HEK293 (cell line): Measurements from ENCODE around the gene PFAS.

ENCODE experiments used
- CTCF ChIA-PET: fragments of 350-600 bp; formaldehyde crosslinking; extraction: SDS; loops from one replicate; lab custom pipeline; 2021; ENCODE audit warnings: antibody characterized with exemption; lab: Yijun Ruan, JAX
- POLR2A ChIA-PET: fragments of 300-600 bp; formaldehyde crosslinking; extraction: SDS; loops from one replicate; lab custom pipeline; 2020; ENCODE audit warnings: antibody characterized with exemption, inconsistent platforms; lab: Yijun Ruan, JAX
- H3K27ac ChIP-seq: fragments of 200-500 bp; sonication (Bioruptor generic); 2 replicates; pipeline ENCODE4 v1.5.1; 2014; ENCODE audit warnings: low read depth, low read length, control low read depth, inconsistent platforms; ENCODE audit errors: extremely low read depth
- H3K36me3 ChIP-seq, 2 experiments: fragments of 200-500 bp in 1 of 2; sonication (Bioruptor generic) in 1 of 2; 1 replicate in 1 of 2; 2 replicates in 1 of 2; pipeline ENCODE4 v1.5.1; 2014 to 2017; ENCODE audit warnings: inconsistent platforms in 2 of 2, low read length in 2 of 2; ENCODE audit not compliant: control insufficient read depth in 2 of 2, insufficient read depth in 1 of 2
- H3K4me1 ChIP-seq: fragments of 200-500 bp; sonication (Bioruptor generic); 2 replicates; pipeline ENCODE4 v1.5.1; 2014; ENCODE audit warnings: mild to moderate bottlenecking, low read length, inconsistent platforms; ENCODE audit not compliant: control insufficient read depth, insufficient read depth
- H3K4me3 ChIP-seq: 2 replicates; pipeline ENCODE4 v1.5.1; 2011; ENCODE audit warnings: low read depth, mild to moderate bottlenecking, control low read depth, low read length, moderate library complexity
- H3K9me3 ChIP-seq: fragments of 200-500 bp; sonication (Bioruptor generic); 2 replicates; pipeline ENCODE4 v1.5.1; 2014; ENCODE audit warnings: low read depth, low read length, inconsistent platforms; ENCODE audit not compliant: control insufficient read depth, insufficient read depth
- BCL6B ChIP-seq: fragments of 450-650 bp; formaldehyde crosslinking; IDR thresholded peaks from 2 replicates; pipeline ENCODE4 v1.5.1; 2017; ENCODE audit warnings: missing biosample characterization, missing genetic modification characterization
- PATZ1 ChIP-seq: fragments of 450-650 bp; formaldehyde crosslinking; IDR thresholded peaks from 2 replicates; pipeline ENCODE4 v1.5.1; 2016; ENCODE audit warnings: missing biosample characterization, missing genetic modification characterization
- PRDM4 ChIP-seq: fragments of 450-650 bp; formaldehyde crosslinking; IDR thresholded peaks from 2 replicates; pipeline ENCODE4 v1.5.1; 2017; ENCODE audit warnings: missing biosample characterization, missing genetic modification characterization
- SCRT1 ChIP-seq: fragments of 450-650 bp; formaldehyde crosslinking; IDR thresholded peaks from 2 replicates; pipeline ENCODE4 v1.5.1; 2016; ENCODE audit warnings: missing biosample characterization, missing genetic modification characterization, borderline replicate concordance
- SP2 ChIP-seq: fragments of 450-650 bp; formaldehyde crosslinking; IDR thresholded peaks from 2 replicates; pipeline ENCODE4 v1.5.1; 2016; ENCODE audit warnings: missing biosample characterization, missing genetic modification characterization
- YY2 ChIP-seq: fragments of 450-650 bp; formaldehyde crosslinking; IDR thresholded peaks from 2 replicates; pipeline ENCODE4 v1.5.1; 2016; ENCODE audit warnings: missing biosample characterization, missing genetic modification characterization
- ZFP37 ChIP-seq: fragments of 450-650 bp; formaldehyde crosslinking; IDR thresholded peaks from 2 replicates; pipeline ENCODE4 v1.5.1; 2016; ENCODE audit warnings: missing biosample characterization, missing genetic modification characterization
- ZNF121 ChIP-seq: fragments of 450-650 bp; formaldehyde crosslinking; IDR thresholded peaks from 2 replicates; pipeline ENCODE4 v1.5.1; 2016; ENCODE audit warnings: missing biosample characterization, missing genetic modification characterization
- ZNF155 ChIP-seq: fragments of 450-650 bp; formaldehyde crosslinking; IDR thresholded peaks from 2 replicates; pipeline ENCODE4 v1.5.1; 2016; ENCODE audit warnings: missing biosample characterization, missing genetic modification characterization
- ZNF175 ChIP-seq: fragments of 450-650 bp; formaldehyde crosslinking; IDR thresholded peaks from 2 replicates; pipeline ENCODE4 v1.5.1; 2016; ENCODE audit warnings: missing biosample characterization, missing genetic modification characterization
- ZNF184 ChIP-seq: fragments of 450-650 bp; IDR thresholded peaks from 2 replicates; pipeline ENCODE4 v1.5.1; 2018; ENCODE audit warnings: missing biosample characterization, mild to moderate bottlenecking, missing genetic modification characterization
- ZNF211 ChIP-seq: fragments of 450-650 bp; formaldehyde crosslinking; IDR thresholded peaks from 2 replicates; pipeline ENCODE4 v1.5.1; 2016; ENCODE audit warnings: low read depth, missing biosample characterization, missing genetic modification characterization
- ZNF280C ChIP-seq: fragments of 450-650 bp; formaldehyde crosslinking; IDR thresholded peaks from 2 replicates; pipeline ENCODE4 v1.5.1; 2016; ENCODE audit warnings: missing biosample characterization, missing genetic modification characterization
- ZNF280D ChIP-seq: fragments of 450-650 bp; formaldehyde crosslinking; IDR thresholded peaks from 2 replicates; pipeline ENCODE4 v1.5.1; 2016; ENCODE audit warnings: missing biosample characterization, missing genetic modification characterization
- ZNF324 ChIP-seq: fragments of 450-650 bp; formaldehyde crosslinking; IDR thresholded peaks from 2 replicates; pipeline ENCODE4 v1.5.1; 2016; ENCODE audit warnings: missing biosample characterization, missing genetic modification characterization
- ZNF404 ChIP-seq: fragments of 450-650 bp; formaldehyde crosslinking; IDR thresholded peaks from 2 replicates; pipeline ENCODE4 v1.5.1; 2017; ENCODE audit warnings: missing biosample characterization, missing genetic modification characterization
- ZNF521 ChIP-seq: fragments of 450-650 bp; formaldehyde crosslinking; IDR thresholded peaks from 2 replicates; pipeline ENCODE4 v1.5.1; 2017; ENCODE audit warnings: missing biosample characterization, mild to moderate bottlenecking, missing genetic modification characterization
- ZNF555 ChIP-seq: fragments of 450-650 bp; formaldehyde crosslinking; conservative IDR thresholded peaks from 2 replicates; pipeline ENCODE4 v1.5.1; 2017; ENCODE audit warnings: missing biosample characterization, mild to moderate bottlenecking, missing genetic modification characterization, inconsistent platforms
- ZNF571 ChIP-seq: fragments of 450-650 bp; formaldehyde crosslinking; IDR thresholded peaks from 2 replicates; pipeline ENCODE4 v1.5.0; 2017; ENCODE audit warnings: missing biosample characterization, missing genetic modification characterization
- ZNF623 ChIP-seq: fragments of 450-650 bp; formaldehyde crosslinking; IDR thresholded peaks from 2 replicates; pipeline ENCODE4 v1.5.1; 2016; ENCODE audit warnings: missing biosample characterization, missing genetic modification characterization
- ZNF670 ChIP-seq: fragments of 450-650 bp; formaldehyde crosslinking; IDR thresholded peaks from 2 replicates; pipeline ENCODE4 v1.5.1; 2016; ENCODE audit warnings: missing biosample characterization, missing genetic modification characterization, low read depth
- ZNF776 ChIP-seq: fragments of 450-650 bp; formaldehyde crosslinking; IDR thresholded peaks from 2 replicates; pipeline ENCODE4 v1.5.0; 2017; ENCODE audit warnings: missing biosample characterization, missing genetic modification characterization, borderline replicate concordance
- ZSCAN16 ChIP-seq: fragments of 450-650 bp; formaldehyde crosslinking; IDR thresholded peaks from 2 replicates; pipeline ENCODE4 v1.5.1; 2016; ENCODE audit warnings: missing biosample characterization, missing genetic modification characterization

PFAS gene

GRCh38 chr17:8283356-8283755 is 34.3 kb downstream of the PFAS start:
- Histone ChIP-seq H3K9me3 (no peaks in the 10 kb centered on the region), H3K4me3 (no peak overlapping the region), H3K27ac (no peak overlapping the region), H3K36me3 (no peaks in the 10 kb centered on the region), H3K4me1 (peaks cover 7% of the 10 kb centered on the region; the same call in 1 of the 2 replicates)
- POLR2A ChIA-PET = interaction anchor here (0.8 to 1.1 kb wide), 3 partner anchors 10 to 36 kb away, joined by 3 to 5 read pairs (median 3); partner anchors contain the start of genes CTC1 and SLC25A35
- TF ChIP-seq ZNF121 (tag by site-specific recombination) (no peak), BCL6B (no peak), YY2 (tag by site-specific recombination) (no peak), ZNF555 (no peak), ZFP37 (no peak), PATZ1 (tag by site-specific recombination) (no peak), ZNF324 (tag by site-specific recombination) (no peak), ZNF184 (tag by site-specific recombination) (no peak), ZNF404 (no peak), ZNF776 (no peak), ZSCAN16 (tag by site-specific recombination) (no peak), ZNF175 (no peak), SCRT1 (no peak), ZNF280C (tag by site-specific recombination) (no peak)
- CTCF ChIA-PET = no interaction called here

GRCh38 chr17:8284126-8284525 is 35.0 kb downstream of the PFAS start:
- CTCF ChIA-PET = no interaction called here
- Histone ChIP-seq H3K4me3 (no peak overlapping the region), H3K27ac (no peak overlapping the region), H3K4me1 (peaks cover 8% of the 10 kb centered on the region), H3K36me3 (no peaks in the 10 kb centered on the region), H3K9me3 (no peaks in the 10 kb centered on the region)
- POLR2A ChIA-PET = interaction anchor here (1.1 kb wide), 1 partner anchor 11 kb away, joined by 3 read pairs; the partner anchor contains the start of gene SLC25A35
- TF ChIP-seq ZNF623 (tag by site-specific recombination) (no peak), ZNF155 (tag by site-specific recombination) (no peak), ZNF324 (tag by site-specific recombination) (no peak), PRDM4 (tag by site-specific recombination) (no peak), SP2 (tag by site-specific recombination) (no peak), ZNF280D (tag by site-specific recombination) (no peak), ZNF211 (tag by site-specific recombination) (no peak), ZFP37 (no peak), ZNF521 (no peak), ZNF670 (tag by site-specific recombination) (no peak), ZNF571 (tag by site-specific recombination) (no peak), ZNF280C (tag by site-specific recombination) (no peak)
